WTC11 (cell line): ENCODE data around the gene XIRP2.

Experiments used
- ELF4 ChIP-seq: sonication (generic); formaldehyde crosslinking; IDR thresholded peaks from 2 replicates; pipeline ENCODE4 v1.8.1; 2022; ENCODE audit warnings: low read depth, mild to moderate bottlenecking, moderate library complexity, missing genetic modification reagents
- SP1 ChIP-seq: sonication (generic); formaldehyde crosslinking; conservative IDR thresholded peaks from 2 replicates; pipeline ENCODE4 v1.8.1; 2022; ENCODE audit warnings: missing genetic modification reagents
- ZNF121 ChIP-seq: sonication (generic); formaldehyde crosslinking; IDR thresholded peaks from 2 replicates; pipeline ENCODE4 v1.8.0; 2023; ENCODE audit warnings: missing genetic modification reagents

DNA sequence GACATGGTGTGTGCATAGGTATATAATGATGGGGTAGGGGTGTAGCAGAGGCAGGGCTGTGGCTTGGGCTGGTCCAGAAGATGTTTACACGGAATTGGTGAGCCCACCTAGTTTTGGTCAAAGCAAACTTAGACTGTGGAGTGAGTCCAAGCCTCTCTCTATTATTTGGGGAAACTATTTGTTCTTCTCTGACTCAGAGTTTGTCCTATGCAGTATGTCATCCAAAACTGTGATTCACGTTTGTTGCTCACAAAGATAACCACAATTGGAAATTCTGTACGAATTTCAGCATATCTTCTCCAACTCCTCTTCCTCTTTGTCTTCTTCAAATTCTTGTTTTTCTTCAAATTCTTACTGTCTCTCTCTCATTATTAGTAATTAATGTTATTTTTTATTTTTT is 292.9 kb downstream of the XIRP2 start:
- TF ChIP-seq SP1 (CRISPR knock-in tag): no peak
- no peak for TF ChIP-seq ZNF121 (CRISPR knock-in tag)
- no peak for TF ChIP-seq ELF4 (CRISPR knock-in tag)
